SU-DHL-6 (cell line): ENCODE data around the gene MAST4.

Experiments used
- CTCF ChIP-seq: fragments of 200-600 bp; sonication (generic); IDR thresholded peaks from one replicate; pipeline ENCODE4 v1.5.1; 2017; ENCODE audit warnings: antibody characterized with exemption, mild to moderate bottlenecking, low read length, moderate library complexity; ENCODE audit not compliant: insufficient read depth, poor library complexity, severe bottlenecking
- EZH2phosphoT487 ChIP-seq: fragments of 200-600 bp; sonication (generic), shearing (Covaris generic); conservative IDR thresholded peaks from 2 replicates; pipeline ENCODE4 v1.6.1; 2018; ENCODE audit warnings: mild to moderate bottlenecking, antibody characterized with exemption, low read length, moderate library complexity, mixed read lengths

DNA sequence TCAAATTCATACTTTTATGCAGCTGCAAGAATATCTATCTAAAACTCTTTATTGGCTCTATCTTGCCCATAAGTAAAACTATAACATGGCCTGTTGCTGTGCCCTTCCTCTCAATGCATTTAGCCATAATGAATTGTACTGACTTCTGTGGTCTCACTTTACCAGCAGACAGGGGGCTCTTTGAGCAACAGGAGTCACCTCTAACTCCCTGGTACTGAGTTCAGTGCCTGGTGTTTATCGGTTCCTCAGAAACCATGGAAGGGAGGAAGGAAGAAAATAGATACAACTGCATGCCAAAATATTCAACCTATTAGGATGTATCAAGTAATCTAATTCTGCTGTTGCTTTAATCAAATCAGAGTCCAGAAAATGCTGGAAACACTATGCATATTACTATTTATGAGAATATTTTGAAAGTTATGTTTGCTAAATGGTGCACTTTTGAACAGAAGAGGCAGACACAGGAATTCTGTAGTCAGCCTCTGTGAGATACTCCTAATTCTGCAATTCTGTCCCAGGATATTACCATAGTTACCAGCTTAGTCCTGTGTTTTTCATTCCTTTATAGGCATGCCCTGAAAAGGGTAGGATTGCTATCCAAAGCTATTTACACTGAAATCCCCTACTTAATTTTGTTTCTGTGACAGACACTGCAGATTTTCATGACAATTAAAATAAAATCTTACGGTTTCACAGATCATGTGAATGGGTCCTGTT lies 510.6 kb downstream of the MAST4 start:
- TF ChIP-seq CTCF (no peak), EZH2phosphoT487 (no peak)
